EH (cell line): ENCODE measurements around the gene BDKRB2.

ENCODE experiments used
- DNase-seq: peaks from one replicate; pipeline ENCODE4 v3.0.0-alpha.2; 2015; ENCODE audit warnings: low read depth

Gene BDKRB2

DNA sequence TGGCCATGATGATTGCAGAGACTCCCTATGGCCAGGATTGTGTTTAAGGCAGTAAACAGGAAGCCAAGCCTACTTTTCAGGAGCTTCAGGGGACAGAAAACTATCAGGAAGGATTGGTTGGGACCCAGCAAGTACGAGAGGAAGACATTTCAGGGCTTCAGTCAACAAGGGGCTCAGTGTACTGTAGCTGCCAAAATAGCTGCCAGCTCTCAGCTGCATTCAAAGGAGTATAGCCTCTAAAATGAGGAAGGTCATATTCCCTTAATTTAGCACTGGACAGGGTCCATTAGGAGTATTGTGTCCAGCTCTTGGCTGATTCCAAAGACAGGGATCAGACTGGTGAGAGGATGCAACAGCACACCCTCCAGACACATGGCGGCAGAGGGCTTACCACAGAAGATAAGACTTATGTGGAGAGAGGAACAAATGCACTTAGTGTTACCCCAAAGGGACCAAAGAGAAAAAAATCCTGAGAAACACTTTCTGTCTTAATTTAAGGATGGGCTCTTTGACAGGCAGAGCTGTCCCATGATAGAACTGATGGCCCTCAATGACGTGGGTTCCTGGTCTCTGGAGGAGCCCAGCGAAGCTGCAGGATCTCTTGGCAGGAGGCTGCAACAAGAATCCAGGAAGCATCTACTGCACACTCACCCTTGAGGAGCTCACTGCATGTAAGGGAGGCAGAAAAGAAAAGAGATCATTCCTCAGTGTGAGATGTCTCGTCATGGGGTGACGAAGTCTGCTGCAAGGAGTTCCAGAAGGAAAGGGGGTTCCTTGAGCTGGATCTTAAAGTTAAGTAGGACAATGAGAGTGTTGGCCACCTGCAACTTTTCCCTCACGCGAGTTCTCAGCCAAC is 66.2 kb downstream of the BDKRB2 start:
- no peak for DNase-seq

DNA sequence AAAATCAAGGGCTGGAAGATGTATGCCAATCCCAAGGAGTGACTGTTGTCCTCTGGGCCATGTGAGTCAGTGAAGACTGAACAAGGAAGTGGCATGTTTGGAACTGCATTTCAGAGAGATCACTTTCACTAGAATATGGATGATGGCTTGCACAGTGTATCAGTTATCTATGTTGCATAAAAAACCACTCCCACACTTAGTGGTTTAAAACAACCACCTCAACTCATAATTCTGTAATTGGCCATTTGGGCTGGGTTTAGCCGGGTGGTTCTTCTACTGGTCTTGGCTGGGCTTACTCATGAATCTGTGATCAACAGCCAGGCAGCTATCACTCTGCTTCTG is 66.8 kb downstream of the BDKRB2 start:
- DNase-seq = no peak

DNA sequence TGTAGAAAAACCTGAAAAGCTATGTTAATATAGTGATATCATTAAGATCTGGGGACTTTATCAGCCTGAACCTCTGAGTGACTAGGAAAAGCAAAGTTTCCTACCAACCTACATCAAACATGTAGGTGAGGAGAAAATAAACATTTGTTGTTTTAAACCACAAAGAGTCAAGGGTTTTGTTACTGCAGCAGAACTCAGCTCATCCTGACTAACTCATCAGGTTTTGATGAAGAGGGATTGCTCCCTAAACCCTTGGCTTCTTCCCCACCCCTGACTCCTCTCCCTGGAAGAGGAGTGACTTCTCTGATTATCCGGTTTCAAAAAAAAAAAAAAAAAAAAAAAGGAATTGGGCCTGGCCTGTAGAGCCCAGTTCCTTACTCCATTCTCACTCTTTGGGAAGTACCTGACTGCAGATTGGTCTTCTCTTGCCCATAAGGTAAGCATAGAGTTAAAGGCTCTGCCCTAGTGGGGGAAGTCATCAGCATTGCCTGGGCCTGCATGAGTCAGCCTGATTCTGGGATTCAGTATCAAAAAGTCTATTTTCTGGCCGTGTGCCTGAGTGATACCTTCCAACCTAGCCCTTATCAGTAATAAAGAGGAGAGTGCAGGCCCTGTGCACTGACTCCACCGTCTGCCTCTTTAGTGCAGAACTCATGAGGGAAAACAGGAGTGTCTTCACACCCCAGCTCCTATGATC is 68.3 kb downstream of the BDKRB2 start:
- DNase-seq = peak; percentile 40

DNA sequence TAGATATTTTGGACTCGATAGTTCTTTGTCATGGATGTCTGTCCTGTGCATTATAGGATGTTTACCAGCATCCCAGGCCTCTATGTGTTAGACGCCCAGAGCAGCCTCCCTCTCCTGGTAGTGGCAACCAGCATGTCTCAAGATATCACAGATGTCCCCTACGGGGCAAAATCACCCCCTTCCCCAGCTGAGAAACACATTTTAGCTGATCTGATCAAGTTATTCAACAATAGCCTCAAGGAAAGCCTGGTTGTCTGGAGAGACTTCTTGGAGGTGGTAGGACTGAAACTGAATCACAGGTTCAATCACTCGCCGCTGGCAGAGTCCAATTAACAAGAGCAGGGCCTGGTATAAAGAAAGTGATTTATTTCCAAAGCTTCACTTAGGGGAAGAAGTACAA is 69.0 kb downstream of the BDKRB2 start:
- DNase-seq = no peak

DNA sequence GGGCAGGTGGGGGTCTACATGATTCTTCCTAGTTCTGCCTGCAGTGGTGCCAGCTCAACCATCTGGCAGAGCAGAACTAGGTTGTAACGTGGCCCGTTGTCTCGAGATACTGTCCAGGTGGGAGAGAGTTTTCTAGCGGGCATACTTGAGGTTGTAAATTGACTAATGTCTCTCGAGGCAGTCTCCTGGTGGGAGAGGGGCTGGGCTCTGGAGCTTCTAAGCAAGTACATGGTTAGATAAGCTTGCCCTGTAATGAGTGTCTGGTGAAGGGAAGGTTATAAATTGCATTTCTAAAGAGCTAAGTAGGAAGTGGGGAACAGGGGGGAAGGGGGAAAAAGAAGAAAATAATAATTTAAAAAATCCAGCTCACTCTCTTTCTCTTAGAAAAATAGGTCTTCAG is 69.5 kb downstream of the BDKRB2 start:
- no peak for DNase-seq

DNA sequence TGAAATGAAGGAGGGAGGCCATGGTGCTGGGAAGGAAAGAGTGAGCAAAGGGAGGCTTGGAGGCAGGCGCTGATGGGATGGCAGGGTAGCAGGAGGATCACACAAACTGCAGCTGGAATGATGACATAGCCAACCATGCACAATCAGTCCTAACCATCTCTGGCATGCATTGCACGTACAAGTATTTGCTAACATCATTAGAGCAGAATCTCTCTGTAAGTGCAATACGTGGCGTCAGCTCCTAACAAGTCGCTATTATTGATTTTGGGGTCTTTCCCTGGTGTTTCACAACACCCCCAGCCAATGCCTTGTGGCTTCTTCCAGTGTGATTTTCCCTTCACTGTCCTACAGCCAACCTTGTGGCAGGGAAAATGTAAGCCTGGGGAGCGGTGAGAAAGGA is 69.9 kb downstream of the BDKRB2 start:
- peak; percentile 89 for DNase-seq

DNA sequence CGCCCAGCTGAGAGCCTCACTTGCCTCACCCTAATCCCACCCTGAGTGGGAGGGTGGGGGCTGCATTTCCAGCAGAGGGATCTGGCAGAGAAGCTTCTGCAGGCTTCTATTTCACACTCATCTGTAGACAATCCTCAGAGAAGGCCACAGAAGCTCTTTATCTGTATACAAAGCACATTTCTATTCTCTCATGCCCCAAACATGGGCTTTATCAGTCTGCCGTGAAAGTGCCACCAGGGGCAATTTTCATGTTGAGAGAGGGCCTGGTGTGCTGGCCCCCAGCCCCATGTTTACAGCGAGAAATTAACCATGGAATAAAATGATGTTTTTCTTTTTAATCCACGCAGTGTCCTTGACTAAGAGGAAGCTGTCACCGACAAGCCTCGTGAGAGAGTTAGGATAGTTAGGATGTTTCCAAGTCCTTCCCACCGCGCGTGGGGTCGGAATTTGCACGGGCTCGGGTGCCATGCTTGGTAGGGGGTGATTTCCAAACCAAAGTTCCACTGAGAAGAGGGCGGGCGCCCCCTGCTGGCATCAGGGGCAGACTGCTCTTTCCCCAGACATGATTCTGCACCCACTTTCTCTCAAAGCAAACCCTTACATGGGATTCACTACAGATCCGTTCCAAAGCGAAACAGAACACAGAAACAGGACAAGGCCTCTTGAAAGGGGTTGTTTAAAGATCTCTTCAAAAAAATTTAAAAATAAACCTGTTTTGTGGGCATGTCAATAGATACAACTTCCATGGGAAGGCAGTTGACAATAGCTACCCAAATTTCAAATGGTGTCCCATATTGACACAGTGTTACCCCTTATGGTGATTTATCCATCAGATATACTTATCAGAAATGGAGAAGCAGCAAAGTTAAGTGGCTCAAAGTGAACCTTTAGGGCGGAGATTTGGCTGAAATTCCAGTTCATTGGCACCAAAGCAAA is 70.8 kb downstream of the BDKRB2 start:
- DNase-seq = peak; percentile 82

DNA sequence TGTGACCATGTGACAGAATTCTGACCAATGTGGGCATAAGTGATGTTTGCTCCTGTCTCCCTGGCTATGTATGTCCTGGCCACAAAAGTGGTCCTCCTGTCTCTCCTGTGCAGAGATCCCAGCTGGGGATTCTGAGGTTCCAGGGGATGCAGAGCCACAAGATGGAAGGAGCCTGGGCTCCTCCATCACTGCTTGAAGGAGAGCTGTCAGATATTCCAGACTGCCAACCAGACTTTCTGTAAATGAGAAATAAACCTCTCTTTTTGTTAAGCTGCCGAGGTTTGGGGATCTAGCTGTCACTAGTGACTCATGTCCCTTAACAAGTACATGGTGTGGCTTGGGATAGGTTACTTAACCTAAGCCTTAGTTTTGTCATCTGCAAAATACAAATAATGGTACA is 73.3 kb downstream of the BDKRB2 start:
- no peak for DNase-seq

DNA sequence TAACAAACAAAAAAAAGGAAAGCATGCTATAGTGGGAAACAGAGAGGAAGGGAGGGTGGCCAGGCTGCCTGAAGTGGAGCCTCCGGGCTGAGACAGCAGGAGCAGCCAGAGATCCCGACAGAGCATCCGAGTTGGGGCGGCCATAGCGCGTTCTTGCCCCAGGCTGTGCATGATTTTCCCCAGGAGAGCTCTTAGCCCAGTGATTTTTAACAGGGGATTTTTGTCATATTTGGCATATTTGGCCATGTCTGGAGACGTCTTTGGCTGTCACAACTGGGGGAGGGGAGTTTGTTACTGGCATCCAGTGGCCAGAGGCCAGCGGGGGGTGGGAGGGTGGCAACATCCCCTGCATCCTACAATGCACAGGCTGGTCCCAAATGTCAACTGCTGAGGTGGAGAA is 74.9 kb downstream of the BDKRB2 start:
- DNase-seq = peak; percentile 78

DNA sequence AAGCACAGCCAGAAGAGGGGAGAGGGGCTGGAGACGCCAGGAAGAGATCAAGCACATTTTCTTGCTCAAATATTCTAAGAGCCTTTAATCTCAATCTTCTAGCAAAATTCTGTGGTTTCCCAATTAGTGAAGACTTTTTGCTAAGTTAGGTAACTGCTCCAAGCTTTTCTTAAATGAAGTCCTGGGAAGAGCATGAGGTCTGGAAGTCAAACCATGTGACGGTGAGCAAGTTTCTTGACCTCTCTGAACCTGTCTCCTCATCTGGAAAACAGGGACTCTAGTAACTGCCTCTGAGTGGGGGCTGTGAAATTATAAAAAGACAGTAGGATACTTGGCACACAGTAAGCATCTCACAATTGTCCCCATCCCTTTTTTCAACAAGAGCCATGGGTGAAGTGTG is 75.5 kb downstream of the BDKRB2 start:
- DNase-seq = peak; percentile 44

DNA sequence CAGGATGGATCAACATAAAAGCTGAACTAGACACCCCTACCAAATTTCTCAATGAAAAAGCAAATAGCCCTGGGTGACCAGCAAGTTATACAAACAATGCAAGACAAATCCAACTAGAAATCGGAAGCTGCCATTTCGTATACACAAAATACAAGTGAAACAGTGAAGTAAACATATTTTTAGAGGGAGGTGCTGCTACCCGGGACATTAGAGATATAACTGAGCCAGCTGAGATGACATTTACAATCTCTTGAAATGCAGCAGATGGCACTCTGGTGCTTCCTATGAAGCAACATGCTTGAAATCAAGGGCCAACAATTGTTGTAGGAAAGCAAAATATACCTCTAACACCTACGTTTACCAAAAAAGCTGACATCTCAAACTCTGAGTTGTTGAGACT is 76.8 kb downstream of the BDKRB2 start:
- no peak for DNase-seq

DNA sequence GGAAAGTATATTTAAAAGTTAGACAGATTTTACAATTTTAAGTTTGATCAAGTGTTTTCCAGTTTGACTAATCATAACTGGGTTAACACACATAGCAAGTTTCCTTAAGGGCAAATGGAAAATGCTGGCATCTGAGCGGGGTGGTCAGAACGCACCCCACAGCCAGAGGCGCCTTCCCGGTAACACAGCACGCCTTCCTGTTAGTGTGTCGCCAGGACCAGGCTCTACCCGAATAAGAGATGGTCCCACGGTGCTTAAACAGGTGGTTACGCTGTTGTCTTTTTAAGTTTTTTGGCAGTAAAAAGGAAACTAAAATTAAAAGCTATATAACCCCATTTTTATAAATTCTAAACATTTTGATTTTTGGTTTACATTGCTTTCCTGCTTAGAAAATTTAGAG is 79.4 kb downstream of the BDKRB2 start:
- DNase-seq = no peak

DNA sequence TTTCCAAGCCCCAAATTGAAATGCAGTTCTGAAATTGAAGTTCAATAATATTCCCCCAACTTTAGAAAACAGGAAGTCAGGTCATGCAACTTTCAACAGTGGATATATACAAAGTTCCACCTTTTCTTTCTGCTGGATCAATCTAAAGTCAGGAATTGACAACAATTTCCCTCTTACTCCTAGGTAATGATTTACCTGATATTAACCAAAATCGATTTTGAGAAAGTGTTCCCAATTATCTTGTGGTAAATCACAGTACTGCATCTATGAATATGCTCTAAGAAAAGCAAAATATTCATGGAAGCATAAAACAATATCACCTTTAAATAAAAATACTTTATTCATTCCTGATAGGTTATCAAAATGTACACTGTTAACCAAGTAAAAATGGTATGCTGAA is 79.8 kb downstream of the BDKRB2 start:
- DNase-seq = no peak

DNA sequence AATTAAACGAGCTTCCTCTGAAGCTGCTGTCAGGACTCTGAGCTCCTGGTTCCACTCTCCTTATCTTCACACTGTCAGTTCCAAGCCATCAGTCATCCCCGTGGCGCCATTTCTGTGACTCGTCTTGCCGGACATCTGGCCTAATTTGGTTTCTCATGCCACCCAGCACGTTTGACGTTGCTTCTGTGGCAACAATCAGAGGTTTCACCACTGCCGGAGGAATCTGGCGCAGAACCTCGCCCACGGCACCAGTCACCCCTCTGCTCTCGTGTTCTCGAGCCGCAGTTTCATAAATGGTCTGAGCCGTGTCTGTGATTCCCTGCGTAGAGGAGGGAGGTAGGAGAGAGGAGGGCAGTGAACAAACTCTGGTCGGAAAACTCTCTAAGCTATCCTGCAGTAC is 81.0 kb downstream of the BDKRB2 start:
- DNase-seq = peak; percentile 24

DNA sequence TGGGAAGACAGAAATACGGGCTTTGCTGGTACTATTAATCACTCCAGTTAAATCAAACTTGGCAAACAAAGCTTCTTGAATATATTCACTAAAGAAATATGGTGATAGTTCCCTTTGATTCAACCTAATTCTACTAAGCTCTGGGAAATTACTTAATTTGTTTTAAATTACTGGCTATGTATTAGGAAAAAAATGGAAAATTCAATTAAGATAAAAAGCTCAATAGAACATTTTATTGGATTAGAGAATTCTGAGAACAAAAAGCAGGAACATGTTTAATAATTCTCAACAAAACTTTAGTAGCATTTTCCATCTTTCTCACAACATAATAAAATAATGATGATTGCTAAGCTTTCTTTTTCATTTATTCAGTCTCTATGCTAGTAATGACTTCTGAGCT is 81.6 kb downstream of the BDKRB2 start:
- DNase-seq = no peak

DNA sequence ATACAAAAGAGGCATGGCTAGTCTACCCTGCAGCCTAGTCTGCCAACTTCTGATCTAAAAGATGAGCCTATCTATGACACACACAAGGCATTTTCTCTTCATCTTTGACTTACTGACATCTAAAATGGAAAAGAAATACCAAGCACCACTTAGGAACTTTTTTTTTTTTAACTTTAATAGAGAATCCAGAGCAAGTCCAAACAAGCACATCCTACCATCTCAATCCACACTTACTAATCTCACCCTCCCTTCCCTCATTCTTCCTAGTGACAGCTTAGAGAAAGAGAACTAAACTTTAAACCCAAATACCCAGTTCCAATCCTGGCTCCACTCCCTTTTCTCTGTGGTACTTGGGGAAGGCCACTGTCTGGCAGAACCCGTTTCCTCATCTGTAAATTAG is 83.2 kb downstream of the BDKRB2 start:
- DNase-seq = no peak
